WTC11 (cell line): ENCODE measurements around the gene ZDHHC14. TPM values are rescaled to one million over a fixed set of nuclear protein-coding genes. Genes with fewer than 3 reads are reported as not detected.
A peak's percentile ranks its signal among the peaks of the same experiment; 100 is the strongest.

Experiments used
- ATAC-seq: fragments of 200-7000 bp; cut with Tn5 transposase; 2 replicates; pipeline ENCODE4 v1.10.0; 2021; ENCODE audit warnings: mild to moderate bottlenecking, moderate library complexity
- CTCF ChIA-PET: fragments of 300-600 bp; sonication (Branson Sonifier 250); formaldehyde crosslinking; loops from one replicate; lab custom pipeline; 2021; ENCODE audit warnings: antibody characterized with exemption; lab: Charles Lee
- POLR2A ChIA-PET: fragments of 350-600 bp; sonication (Branson Sonifier 250); formaldehyde crosslinking; loops from one replicate; lab custom pipeline; 2021; ENCODE audit warnings: antibody characterized with exemption; lab: Charles Lee
- DNase-seq: peaks from one replicate; pipeline ENCODE4 v3.0.0; 2021; ENCODE audit warnings: low spot score
- H3K27ac Mint-ChIP-seq: 2 replicates; pipeline ENCODE4 v1.8.0; 2021; ENCODE audit warnings: mixed read lengths
- H3K27me3 Mint-ChIP-seq: 2 replicates; pipeline ENCODE4 v1.8.0; 2021; ENCODE audit warnings: low read depth, mild to moderate bottlenecking, moderate library complexity, mixed read lengths
- H3K36me3 Mint-ChIP-seq: 2 replicates; pipeline ENCODE4 v1.8.0; 2021; ENCODE audit warnings: mixed read lengths
- H3K4me1 Mint-ChIP-seq: 2 replicates; pipeline ENCODE4 v1.8.0; 2022; ENCODE audit warnings: mixed read lengths
- H3K4me3 Mint-ChIP-seq: 2 replicates; pipeline ENCODE4 v1.8.0; 2021; ENCODE audit warnings: mild to moderate bottlenecking, moderate library complexity, mixed read lengths
- H3K9me3 Mint-ChIP-seq: 2 replicates; pipeline ENCODE4 v1.8.0; 2021; ENCODE audit warnings: mixed read lengths
- ATF1 ChIP-seq: sonication (generic); formaldehyde crosslinking; IDR thresholded peaks from 2 replicates; pipeline ENCODE4 v1.8.1; 2023; ENCODE audit warnings: mild to moderate bottlenecking, moderate library complexity, missing genetic modification reagents
- ELF4 ChIP-seq: sonication (generic); formaldehyde crosslinking; IDR thresholded peaks from 2 replicates; pipeline ENCODE4 v1.8.1; 2022; ENCODE audit warnings: low read depth, mild to moderate bottlenecking, moderate library complexity, missing genetic modification reagents
- ESRRA ChIP-seq: sonication (generic); formaldehyde crosslinking; IDR thresholded peaks from 2 replicates; pipeline ENCODE4 v1.8.1; 2022; ENCODE audit warnings: mild to moderate bottlenecking, missing genetic modification reagents, borderline replicate concordance
- GRHL2 ChIP-seq: fragments of 250-450 bp; sonication (Bioruptor Pico); IDR thresholded peaks from 2 replicates; pipeline ENCODE4 v1.8.0; 2022; ENCODE audit warnings: mild to moderate bottlenecking, moderate library complexity; ENCODE audit not compliant: insufficient replicate concordance, severe bottlenecking
- MAX ChIP-seq: sonication (generic); formaldehyde crosslinking; IDR thresholded peaks from 2 replicates; pipeline ENCODE4 v1.8.0; 2022; ENCODE audit warnings: mild to moderate bottlenecking, missing genetic modification reagents
- MLX ChIP-seq: sonication (generic); formaldehyde crosslinking; IDR thresholded peaks from 2 replicates; pipeline ENCODE4 v1.8.1; 2023; ENCODE audit warnings: mild to moderate bottlenecking, missing genetic modification reagents, moderate library complexity
- NFYB ChIP-seq: sonication (generic); formaldehyde crosslinking; conservative IDR thresholded peaks from 2 replicates; pipeline ENCODE4 v1.8.0; 2022; ENCODE audit warnings: low read depth, missing genetic modification reagents
- NR3C1 ChIP-seq: sonication (generic); formaldehyde crosslinking; conservative IDR thresholded peaks from 2 replicates; pipeline ENCODE4 v1.8.1; 2023; ENCODE audit warnings: low read depth, mild to moderate bottlenecking, missing genetic modification reagents
- PREB ChIP-seq: sonication (generic); formaldehyde crosslinking; IDR thresholded peaks from 2 replicates; pipeline ENCODE4 v1.8.1; 2022; ENCODE audit warnings: mild to moderate bottlenecking, missing genetic modification reagents, moderate library complexity, borderline replicate concordance
- RORB ChIP-seq: fragments of 250-450 bp; sonication (Bioruptor Pico); IDR thresholded peaks from 2 replicates; pipeline ENCODE4 v1.9.0; 2021; ENCODE audit warnings: mild to moderate bottlenecking
- STAT6 ChIP-seq: sonication (generic); formaldehyde crosslinking; conservative IDR thresholded peaks from 2 replicates; pipeline ENCODE4 v1.8.1; 2023; ENCODE audit warnings: mild to moderate bottlenecking, low read depth, missing genetic modification reagents, moderate library complexity
- ZNF423 ChIP-seq: fragments of 250-450 bp; sonication (Bioruptor Pico); IDR thresholded peaks from 2 replicates; pipeline ENCODE4 v2.1.2; 2022; ENCODE audit warnings: mild to moderate bottlenecking, moderate library complexity
- ZSCAN18 ChIP-seq: fragments of 250-450 bp; sonication (Bioruptor Pico); IDR thresholded peaks from 2 replicates; pipeline ENCODE4 v2.1.2; 2022; ENCODE audit warnings: mild to moderate bottlenecking, moderate library complexity
- total RNA-seq: library from RNA; stranded (reverse); gene quantifications from 3 replicates; pipeline ENCODE4 v1.2.3, GENCODE V29; 2021
- TF ChIP-seq, protein P1 (sequence below): sonication (generic); formaldehyde crosslinking; IDR thresholded peaks from 2 replicates; pipeline ENCODE4 v1.8.0; 2023; ENCODE audit warnings: mild to moderate bottlenecking, missing genetic modification reagents
- TF ChIP-seq, protein P2 (sequence below): sonication (generic); formaldehyde crosslinking; IDR thresholded peaks from 2 replicates; pipeline ENCODE4 v1.8.1; 2023; ENCODE audit warnings: mild to moderate bottlenecking, missing genetic modification reagents

ZDHHC14 gene
- total RNA-seq, 1 experiment from 2014 or later = 6.6 TPM

GRCh38 chr6:157629220-157629619 is 248.2 kb downstream of the ZDHHC14 start (continued):
- TF ChIP-seq, protein P1, sequence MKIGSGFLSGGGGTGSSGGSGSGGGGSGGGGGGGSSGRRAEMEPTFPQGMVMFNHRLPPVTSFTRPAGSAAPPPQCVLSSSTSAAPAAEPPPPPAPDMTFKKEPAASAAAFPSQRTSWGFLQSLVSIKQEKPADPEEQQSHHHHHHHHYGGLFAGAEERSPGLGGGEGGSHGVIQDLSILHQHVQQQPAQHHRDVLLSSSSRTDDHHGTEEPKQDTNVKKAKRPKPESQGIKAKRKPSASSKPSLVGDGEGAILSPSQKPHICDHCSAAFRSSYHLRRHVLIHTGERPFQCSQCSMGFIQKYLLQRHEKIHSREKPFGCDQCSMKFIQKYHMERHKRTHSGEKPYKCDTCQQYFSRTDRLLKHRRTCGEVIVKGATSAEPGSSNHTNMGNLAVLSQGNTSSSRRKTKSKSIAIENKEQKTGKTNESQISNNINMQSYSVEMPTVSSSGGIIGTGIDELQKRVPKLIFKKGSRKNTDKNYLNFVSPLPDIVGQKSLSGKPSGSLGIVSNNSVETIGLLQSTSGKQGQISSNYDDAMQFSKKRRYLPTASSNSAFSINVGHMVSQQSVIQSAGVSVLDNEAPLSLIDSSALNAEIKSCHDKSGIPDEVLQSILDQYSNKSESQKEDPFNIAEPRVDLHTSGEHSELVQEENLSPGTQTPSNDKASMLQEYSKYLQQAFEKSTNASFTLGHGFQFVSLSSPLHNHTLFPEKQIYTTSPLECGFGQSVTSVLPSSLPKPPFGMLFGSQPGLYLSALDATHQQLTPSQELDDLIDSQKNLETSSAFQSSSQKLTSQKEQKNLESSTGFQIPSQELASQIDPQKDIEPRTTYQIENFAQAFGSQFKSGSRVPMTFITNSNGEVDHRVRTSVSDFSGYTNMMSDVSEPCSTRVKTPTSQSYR = no peak

DNA sequence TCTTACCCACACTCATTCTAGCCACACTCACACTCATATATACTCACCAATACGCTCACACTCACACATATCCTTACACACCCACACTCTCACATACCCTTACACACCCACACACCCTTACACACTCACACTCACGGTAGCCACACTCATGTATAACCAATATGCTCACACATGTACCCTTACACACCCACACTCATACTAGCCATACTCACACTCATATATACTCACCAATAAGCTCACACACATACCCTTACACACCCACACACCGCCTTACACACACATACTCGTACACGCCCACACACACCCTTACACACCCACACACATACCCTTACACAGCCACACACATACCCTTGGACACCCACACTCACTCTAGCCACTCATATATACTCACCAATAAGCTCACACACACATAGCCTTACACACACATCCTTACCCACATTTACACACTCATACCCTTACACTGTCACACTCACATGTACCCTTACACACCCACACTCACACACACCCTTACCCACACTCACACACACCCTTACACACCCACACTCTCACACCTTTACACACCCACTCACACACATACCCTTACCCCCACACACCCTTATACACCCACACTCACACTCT is 249.6 kb downstream of the ZDHHC14 start:
- TF ChIP-seq, protein P2, sequence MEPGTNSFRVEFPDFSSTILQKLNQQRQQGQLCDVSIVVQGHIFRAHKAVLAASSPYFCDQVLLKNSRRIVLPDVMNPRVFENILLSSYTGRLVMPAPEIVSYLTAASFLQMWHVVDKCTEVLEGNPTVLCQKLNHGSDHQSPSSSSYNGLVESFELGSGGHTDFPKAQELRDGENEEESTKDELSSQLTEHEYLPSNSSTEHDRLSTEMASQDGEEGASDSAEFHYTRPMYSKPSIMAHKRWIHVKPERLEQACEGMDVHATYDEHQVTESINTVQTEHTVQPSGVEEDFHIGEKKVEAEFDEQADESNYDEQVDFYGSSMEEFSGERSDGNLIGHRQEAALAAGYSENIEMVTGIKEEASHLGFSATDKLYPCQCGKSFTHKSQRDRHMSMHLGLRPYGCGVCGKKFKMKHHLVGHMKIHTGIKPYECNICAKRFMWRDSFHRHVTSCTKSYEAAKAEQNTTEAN = peak; percentile 84; the same call in 1 of the 2 replicates
- no peak for TF ChIP-seq MAX (CRISPR knock-in tag)
- Mint-ChIP-seq H3K27me3 (no peaks in the 10 kb centered on the region), H3K4me1 (peaks cover 32% of the 10 kb centered on the region), H3K27ac (no peak overlapping the region), H3K9me3 (no peaks in the 10 kb centered on the region), H3K36me3 (no peaks in the 10 kb centered on the region), H3K4me3 (no peak overlapping the region)
- ChIA-PET POLR2A (no interaction called here), CTCF (interaction anchor here (0.6 kb wide), 1 partner anchor 59 kb away, joined by 3 read pairs; no protein-coding TSS in a partner anchor)
- ATAC-seq (no peak), DNase-seq (no peak)

DNA sequence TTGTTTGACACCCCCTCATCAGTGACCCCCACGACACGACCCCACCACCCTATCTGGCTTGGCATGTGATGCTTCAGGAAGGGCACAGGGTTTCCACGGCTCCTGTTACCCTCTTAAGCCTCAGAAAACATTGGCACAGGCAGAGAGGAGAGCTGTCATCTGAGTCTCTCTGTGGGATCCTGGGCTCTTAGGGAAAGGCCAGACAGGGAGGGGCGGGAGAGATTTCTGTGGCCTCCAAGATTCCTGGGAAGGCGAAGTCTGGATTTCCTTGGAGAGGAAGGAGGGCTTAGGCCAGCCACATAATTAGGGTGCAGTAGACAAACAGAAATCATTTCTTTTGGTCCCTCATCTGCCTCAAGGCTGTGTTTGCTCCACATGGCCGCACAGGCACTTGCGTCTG is 250.4 kb downstream of the ZDHHC14 start:
- Mint-ChIP-seq H3K4me1 (peaks cover 32% of the 10 kb centered on the region), H3K27ac (no peak overlapping the region), H3K4me3 (no peak overlapping the region), H3K9me3 (no peaks in the 10 kb centered on the region), H3K36me3 (no peaks in the 10 kb centered on the region), H3K27me3 (no peaks in the 10 kb centered on the region)
- DNase-seq = no peak
- no peak; the same call in 1 of the 2 replicates for ATAC-seq
- TF ChIP-seq ESRRA (no peak), ATF1 (CRISPR knock-in tag) (no peak), MLX (no peak), NR3C1 (no peak), ZNF423 (no peak), GRHL2 (CRISPR knock-in tag) (no peak), STAT6 (CRISPR knock-in tag) (no peak), RORB (CRISPR knock-in tag) (no peak)
- POLR2A ChIA-PET = no interaction called here
- CTCF ChIA-PET = no interaction called here

DNA sequence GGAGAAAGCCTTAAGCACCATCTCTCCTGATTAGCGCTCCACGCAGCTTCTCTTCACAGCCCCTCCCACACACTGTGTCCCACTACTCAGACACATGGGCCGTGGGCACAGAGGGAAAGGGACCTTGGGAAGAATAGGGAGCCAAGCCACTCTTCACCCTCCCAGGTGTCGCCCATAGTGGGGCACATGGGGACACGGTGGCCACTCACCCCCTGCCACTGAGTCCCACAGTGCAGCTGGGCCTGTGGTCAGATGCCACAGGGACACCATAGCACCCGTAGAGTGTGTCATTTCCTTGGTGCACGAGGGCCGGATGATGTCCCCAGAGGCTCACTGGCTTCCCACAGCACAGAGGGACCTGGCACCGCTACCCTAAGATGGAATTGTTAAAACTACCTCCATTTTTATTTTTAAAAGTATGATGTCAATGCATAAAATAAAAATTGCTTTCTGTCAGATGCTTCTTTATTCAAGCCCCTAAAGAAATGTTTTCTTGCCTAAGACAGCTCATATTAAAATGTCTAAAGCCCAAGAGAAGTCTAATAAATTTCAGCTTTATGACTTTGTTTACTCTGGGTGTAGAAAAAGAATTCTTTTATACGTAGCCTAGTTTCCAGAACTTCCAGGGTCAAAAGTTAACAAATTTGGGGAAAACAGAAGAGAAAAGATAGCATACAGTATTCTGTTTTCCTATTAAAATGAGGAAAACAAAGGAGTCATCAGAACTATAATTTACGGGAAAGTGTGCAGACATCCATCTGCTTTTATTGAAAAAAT is 251.0 kb downstream of the ZDHHC14 start:
- no peak overlapping the region for H3K27ac Mint-ChIP-seq
- peaks cover 30% of the 10 kb centered on the region for H3K4me1 Mint-ChIP-seq
- no peaks in the 10 kb centered on the region for H3K27me3 Mint-ChIP-seq
- H3K4me3 Mint-ChIP-seq = no peak overlapping the region
- no peaks in the 10 kb centered on the region for H3K9me3 Mint-ChIP-seq
- ChIA-PET POLR2A (no interaction called here), CTCF (no interaction called here)
- DNase-seq (no peak), ATAC-seq (no peak)
- H3K36me3 Mint-ChIP-seq = no peaks in the 10 kb centered on the region
- TF ChIP-seq, protein P2 = no peak
- TF ChIP-seq ELF4 (CRISPR knock-in tag) (no peak), ZSCAN18 (CRISPR knock-in tag) (no peak), NFYB (CRISPR knock-in tag) (no peak), PREB (CRISPR knock-in tag) (no peak)
